Natural killer cell treated with Interleukin-12 subunit alpha and Interleukin-12 subunit beta and Interleukin-15 and Interleukin-18, amount 100 ng/mL, for 72 hours (primary cell): ENCODE data around the gene SLC17A3. TPM values are rescaled to one million over a fixed set of nuclear protein-coding genes. Genes with fewer than 3 reads are reported as not detected.
A peak's percentile ranks its signal among the peaks of the same experiment; 100 is the strongest.

ENCODE experiments used
- ATAC-seq, 2 donors: fragments of 150-1000 bp; cut with Tn5 transposase in 1 of 2; sonication (Bioruptor Pico), chemical (Tn5 transposase) in 1 of 2; 2 replicates each; pipeline ENCODE4 v1.10.0; 2021
- DNase-seq: peaks from one replicate; pipeline ENCODE4 v3.0.0; 2022; ENCODE audit warnings: low spot score
- H3K27ac Mint-ChIP-seq, 2 donors: 1 replicate in 1 of 2; 2 replicates in 1 of 2; pipeline ENCODE4 v1.8.0; 2022; ENCODE audit warnings: mixed read lengths in 2 of 2, mild to moderate bottlenecking in 1 of 2, moderate library complexity in 1 of 2
- H3K27me3 Mint-ChIP-seq, 2 donors: 1 replicate in 1 of 2; 2 replicates in 1 of 2; pipeline ENCODE4 v1.8.0; 2022; ENCODE audit warnings: mixed read lengths in 2 of 2
- H3K36me3 Mint-ChIP-seq: one replicate; pipeline ENCODE4 v1.8.0; 2022; ENCODE audit warnings: mixed read lengths
- H3K4me1 Mint-ChIP-seq, 2 donors: 1 replicate in 1 of 2; 2 replicates in 1 of 2; pipeline ENCODE4 v1.8.0; 2022; ENCODE audit warnings: low read depth in 2 of 2, mixed read lengths in 2 of 2, mild to moderate bottlenecking in 1 of 2
- H3K4me3 Mint-ChIP-seq: one replicate; pipeline ENCODE4 v1.8.0; 2022; ENCODE audit warnings: mixed read lengths
- H3K9me3 Mint-ChIP-seq: 2 replicates; pipeline ENCODE4 v1.8.0; 2022; ENCODE audit warnings: mixed read lengths
- total RNA-seq, 2 donors: library from RNA; stranded (reverse); gene quantifications; one replicate each; pipeline ENCODE4 v1.2.3, GENCODE V29; 2022

The SLC17A3 gene
- total RNA-seq, 2 donors from 2014 or later = not detected

- ATAC-seq = no peak
- H3K9me3 Mint-ChIP-seq = no peaks in the 10 kb centered on the region
These were observed 25.8 kb upstream of the SLC17A3 start for GRCh38 chr6:25899580-25900408.

GRCh38 chr6:25899123-25899522, 25.1 kb upstream of the SLC17A3 start:
- no peak for ATAC-seq
- H3K36me3 Mint-ChIP-seq = no peaks in the 10 kb centered on the region
- peaks cover 5 to 9% of the 10 kb centered on the region in 2 donors for H3K27me3 Mint-ChIP-seq
- no peaks in the 10 kb centered on the region for H3K4me1 Mint-ChIP-seq
- no peak overlapping the region for H3K27ac Mint-ChIP-seq
- H3K4me3 Mint-ChIP-seq = no peak overlapping the region
- no peak for DNase-seq
- H3K9me3 Mint-ChIP-seq = no peaks in the 10 kb centered on the region

More at GRCh38 chr6:25899580-25900408, 25.8 kb upstream of the SLC17A3 start:
- no peak for DNase-seq
- H3K27me3 Mint-ChIP-seq = peaks cover 8 to 9% of the 10 kb centered on the region in 2 donors
- H3K4me3 Mint-ChIP-seq = no peak overlapping the region
- H3K27ac Mint-ChIP-seq = no peak overlapping the region
- no peaks in the 10 kb centered on the region for H3K4me1 Mint-ChIP-seq
- no peaks in the 10 kb centered on the region for H3K36me3 Mint-ChIP-seq

- Mint-ChIP-seq H3K4me3 (no peak overlapping the region), H3K4me1 (no peaks in the 10 kb centered on the region), H3K36me3 (no peaks in the 10 kb centered on the region), H3K27ac (no peak overlapping the region), H3K27me3 (peaks cover 5 to 7% of the 10 kb centered on the region in 2 donors), H3K9me3 (no peaks in the 10 kb centered on the region)
- DNase-seq (no peak), ATAC-seq (no peak)
These were observed 24.4 kb upstream of the SLC17A3 start for GRCh38 chr6:25898289-25898977.

DNA sequence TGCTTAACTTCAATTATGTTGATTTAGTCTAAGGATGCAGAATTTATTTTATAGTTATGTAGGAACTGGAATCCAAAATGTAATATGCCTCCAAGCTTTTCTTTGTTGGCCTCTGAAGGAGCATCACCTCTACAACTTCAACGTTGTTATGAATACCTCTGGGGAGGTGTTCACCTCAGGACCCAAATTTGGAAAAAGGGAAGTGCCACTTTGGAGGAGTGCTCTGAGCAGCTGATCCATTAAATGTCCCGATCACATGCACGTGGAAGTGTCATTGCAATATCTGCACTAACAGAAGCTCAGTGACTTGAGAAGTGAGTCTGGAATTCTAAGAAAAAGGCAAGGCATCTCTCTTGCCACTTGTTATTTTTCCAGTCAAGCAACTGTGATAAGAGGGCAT, 22.2 kb upstream of the SLC17A3 start:
- Mint-ChIP-seq H3K27ac (no peak overlapping the region), H3K27me3 (peaks cover 0 to 4% of the 10 kb centered on the region in 2 donors), H3K4me3 (no peak overlapping the region), H3K36me3 (no peaks in the 10 kb centered on the region), H3K4me1 (no peaks in the 10 kb centered on the region), H3K9me3 (no peaks in the 10 kb centered on the region)
- DNase-seq (no peak), ATAC-seq (no peak)

GRCh38 chr6:25895771-25896170, 21.7 kb upstream of the SLC17A3 start:
- Mint-ChIP-seq H3K27ac (no peak overlapping the region), H3K36me3 (no peaks in the 10 kb centered on the region), H3K4me1 (no peaks in the 10 kb centered on the region), H3K9me3 (no peaks in the 10 kb centered on the region), H3K27me3 (peaks cover 0 to 4% of the 10 kb centered on the region in 2 donors), H3K4me3 (no peak overlapping the region)
- DNase-seq = no peak
- ATAC-seq = no peak

GRCh38 chr6:25893778-25894177, 19.7 kb upstream of the SLC17A3 start:
- H3K27ac Mint-ChIP-seq = no peak overlapping the region
- H3K9me3 Mint-ChIP-seq = no peaks in the 10 kb centered on the region
- no peaks in the 10 kb centered on the region for H3K4me1 Mint-ChIP-seq
- H3K4me3 Mint-ChIP-seq = no peak overlapping the region
- no peaks in the 10 kb centered on the region for H3K36me3 Mint-ChIP-seq
- ATAC-seq (no peak), DNase-seq (no peak)
- peaks cover 0 to 4% of the 10 kb centered on the region in 2 donors for H3K27me3 Mint-ChIP-seq

GRCh38 chr6:25892877-25893276, 18.8 kb upstream of the SLC17A3 start:
- no peak for ATAC-seq
- no peak for DNase-seq
- H3K36me3 Mint-ChIP-seq = no peaks in the 10 kb centered on the region
- H3K27ac Mint-ChIP-seq = no peak overlapping the region
- no peak overlapping the region for H3K4me3 Mint-ChIP-seq
- no peaks in the 10 kb centered on the region for H3K4me1 Mint-ChIP-seq
- no peaks in the 10 kb centered on the region for H3K9me3 Mint-ChIP-seq
- peaks cover 0 to 4% of the 10 kb centered on the region in 2 donors for H3K27me3 Mint-ChIP-seq

GRCh38 chr6:25889877-25890853, 16.1 kb upstream of the SLC17A3 start:
- peaks cover 0 to 4% of the 10 kb centered on the region in 2 donors for H3K27me3 Mint-ChIP-seq
- no peaks in the 10 kb centered on the region for H3K36me3 Mint-ChIP-seq
- DNase-seq (no peak), ATAC-seq (no peak)
- no peaks in the 10 kb centered on the region for H3K9me3 Mint-ChIP-seq
- H3K27ac Mint-ChIP-seq = no peak overlapping the region
- no peak overlapping the region for H3K4me3 Mint-ChIP-seq
- no peaks in the 10 kb centered on the region for H3K4me1 Mint-ChIP-seq

DNA sequence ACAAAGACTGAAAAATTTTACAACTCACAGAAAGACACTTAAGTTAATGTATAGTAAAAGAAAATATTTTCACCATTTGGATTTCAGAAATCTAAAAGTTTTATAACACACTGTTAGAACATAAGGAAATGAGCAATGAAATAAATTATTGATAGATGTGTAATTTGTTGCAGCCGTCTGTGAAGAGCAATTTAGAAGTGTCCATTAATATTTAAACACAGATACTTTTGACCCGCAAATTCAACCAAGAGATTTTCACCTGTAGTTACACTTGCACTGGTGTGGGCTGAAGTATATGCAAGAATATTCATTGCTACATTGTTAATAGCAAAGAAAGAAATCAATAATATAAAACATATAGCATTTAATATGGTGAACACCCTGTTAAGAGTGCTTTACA, 14.6 kb upstream of the SLC17A3 start:
- no peak for DNase-seq
- H3K4me1 Mint-ChIP-seq = no peaks in the 10 kb centered on the region
- H3K4me3 Mint-ChIP-seq = no peak overlapping the region
- no peaks in the 10 kb centered on the region for H3K36me3 Mint-ChIP-seq
- no peaks in the 10 kb centered on the region for H3K9me3 Mint-ChIP-seq
- H3K27me3 Mint-ChIP-seq = peaks cover 0 to 4% of the 10 kb centered on the region in 2 donors
- no peak overlapping the region for H3K27ac Mint-ChIP-seq
- ATAC-seq = no peak

- no peak for DNase-seq
- no peaks in the 10 kb centered on the region for H3K36me3 Mint-ChIP-seq
- no peaks in the 10 kb centered on the region for H3K9me3 Mint-ChIP-seq
- peaks cover 8 to 10% of the 10 kb centered on the region in 2 donors for H3K4me1 Mint-ChIP-seq
- no peak overlapping the region for H3K27ac Mint-ChIP-seq
- ATAC-seq = no peak
- H3K27me3 Mint-ChIP-seq = no peaks in the 10 kb centered on the region
- no peak overlapping the region for H3K4me3 Mint-ChIP-seq
These were observed 12.0 kb upstream of the SLC17A3 start for GRCh38 chr6:25886066-25886465.

DNA sequence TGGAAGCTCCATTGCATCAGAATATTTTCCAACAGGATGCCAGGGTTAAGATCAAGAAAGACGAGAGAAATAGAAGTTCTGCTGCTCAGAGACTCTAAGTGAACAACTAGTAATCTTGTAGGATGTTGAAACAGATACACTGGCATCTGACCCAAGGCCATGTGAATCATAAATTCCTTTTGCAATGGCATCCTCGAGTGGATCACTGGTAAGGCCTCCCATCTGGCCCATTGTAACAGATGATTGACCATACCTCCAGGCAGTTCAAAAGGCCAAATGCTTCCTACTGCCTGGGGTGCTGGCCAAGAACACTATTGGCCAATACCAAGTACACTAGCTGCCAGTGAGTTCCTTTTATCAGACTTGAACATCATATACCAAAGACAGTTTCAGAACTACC, 9.9 kb upstream of the SLC17A3 start:
- H3K27ac Mint-ChIP-seq = no peak overlapping the region
- no peaks in the 10 kb centered on the region for H3K36me3 Mint-ChIP-seq
- no peak for ATAC-seq
- H3K27me3 Mint-ChIP-seq = no peaks in the 10 kb centered on the region
- H3K9me3 Mint-ChIP-seq = no peaks in the 10 kb centered on the region
- no peak overlapping the region for H3K4me3 Mint-ChIP-seq
- no peak for DNase-seq
- H3K4me1 Mint-ChIP-seq = peaks cover 8 to 10% of the 10 kb centered on the region in 2 donors

GRCh38 chr6:25883536-25883935, 9.5 kb upstream of the SLC17A3 start:
- Mint-ChIP-seq H3K9me3 (no peaks in the 10 kb centered on the region), H3K4me1 (peaks cover 8 to 10% of the 10 kb centered on the region in 2 donors)

DNA sequence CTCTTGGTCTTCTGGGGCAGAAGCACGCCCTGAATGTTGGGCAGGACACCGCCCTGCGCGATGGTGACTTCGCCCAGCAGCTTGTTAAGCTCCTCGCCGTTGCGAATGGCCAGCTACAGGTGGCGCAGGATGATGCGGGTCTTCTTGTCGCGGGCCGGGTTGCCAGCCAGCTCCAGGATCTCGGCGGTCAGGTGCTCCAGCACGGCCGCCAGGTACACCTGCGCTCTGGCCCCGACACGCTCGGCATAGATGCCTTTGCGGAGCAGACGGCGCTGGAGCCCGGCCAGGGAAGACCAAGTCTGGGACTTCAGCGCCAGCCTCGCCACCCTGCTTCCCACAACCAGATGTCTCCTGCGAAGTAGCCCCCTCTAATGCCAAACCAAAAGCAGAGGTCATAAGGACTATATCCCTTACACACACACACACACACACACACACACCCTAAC, 8.0 kb upstream of the SLC17A3 start:
- no peaks in the 10 kb centered on the region for H3K27me3 Mint-ChIP-seq

More at GRCh38 chr6:25883536-25883935, 9.5 kb upstream of the SLC17A3 start:
- no peak overlapping the region for H3K4me3 Mint-ChIP-seq
- DNase-seq (no peak), ATAC-seq (no peak)
- no peak overlapping the region for H3K27ac Mint-ChIP-seq
- no peaks in the 10 kb centered on the region for H3K36me3 Mint-ChIP-seq
- H3K27me3 Mint-ChIP-seq = no peaks in the 10 kb centered on the region

More for the DNA sequence above, 8.0 kb upstream of the SLC17A3 start:
- ATAC-seq (peak; percentile 78 to 87), DNase-seq (peak; percentile 62)
- H3K4me3 Mint-ChIP-seq = peak overlapping the region; percentile 79
- H3K9me3 Mint-ChIP-seq = no peaks in the 10 kb centered on the region
- H3K36me3 Mint-ChIP-seq = no peaks in the 10 kb centered on the region
- H3K27ac Mint-ChIP-seq = peak overlapping the region; percentile 16 to 53
- peaks cover 8 to 10% of the 10 kb centered on the region in 2 donors for H3K4me1 Mint-ChIP-seq
